ENCODE data around the gene AATF.

DNA sequence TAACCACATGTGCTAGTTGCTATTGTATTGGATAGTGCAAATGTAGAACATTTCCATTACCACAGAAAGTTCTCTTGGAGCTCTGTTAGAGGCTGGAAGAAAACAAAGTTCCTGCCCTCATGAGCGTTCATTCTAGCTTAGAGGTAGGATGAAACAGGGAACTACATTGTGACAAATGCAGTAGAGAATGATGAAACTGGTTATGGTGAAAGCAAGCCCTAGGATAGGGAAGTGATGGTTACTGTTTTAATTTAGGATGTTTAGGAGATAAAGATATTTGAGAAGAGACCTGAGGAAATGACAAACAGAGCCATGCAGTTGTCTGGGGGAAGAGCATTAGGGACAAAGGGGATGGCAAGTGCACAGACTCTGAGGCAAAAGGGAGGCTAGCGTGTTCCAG, 50.7 kb downstream of the AATF start:
- TF ChIP-seq, protein P1, sequence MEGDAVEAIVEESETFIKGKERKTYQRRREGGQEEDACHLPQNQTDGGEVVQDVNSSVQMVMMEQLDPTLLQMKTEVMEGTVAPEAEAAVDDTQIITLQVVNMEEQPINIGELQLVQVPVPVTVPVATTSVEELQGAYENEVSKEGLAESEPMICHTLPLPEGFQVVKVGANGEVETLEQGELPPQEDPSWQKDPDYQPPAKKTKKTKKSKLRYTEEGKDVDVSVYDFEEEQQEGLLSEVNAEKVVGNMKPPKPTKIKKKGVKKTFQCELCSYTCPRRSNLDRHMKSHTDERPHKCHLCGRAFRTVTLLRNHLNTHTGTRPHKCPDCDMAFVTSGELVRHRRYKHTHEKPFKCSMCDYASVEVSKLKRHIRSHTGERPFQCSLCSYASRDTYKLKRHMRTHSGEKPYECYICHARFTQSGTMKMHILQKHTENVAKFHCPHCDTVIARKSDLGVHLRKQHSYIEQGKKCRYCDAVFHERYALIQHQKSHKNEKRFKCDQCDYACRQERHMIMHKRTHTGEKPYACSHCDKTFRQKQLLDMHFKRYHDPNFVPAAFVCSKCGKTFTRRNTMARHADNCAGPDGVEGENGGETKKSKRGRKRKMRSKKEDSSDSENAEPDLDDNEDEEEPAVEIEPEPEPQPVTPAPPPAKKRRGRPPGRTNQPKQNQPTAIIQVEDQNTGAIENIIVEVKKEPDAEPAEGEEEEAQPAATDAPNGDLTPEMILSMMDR (IDR thresholded peaks at IDR 0.05; ENCODE audit: low read length), result no peak
- TF ChIP-seq EZH2 (IDR thresholded peaks at IDR 0.05; ENCODE audit: borderline replicate concordance, low read length), result no peak
